HG03196 (cell line): Measurements from ENCODE around the gene PRMT7.
"Not testable (repeated sequence)": the region's sequence is repeated elsewhere in the genome, so short reads cannot be mapped to it uniquely, and the experiment has no call there.

ENCODE experiments used
- ATAC-seq: cut with Tn5 transposase; IDR thresholded peaks from one replicate; pipeline ENCODE4 v1.9.1; 2021; ENCODE audit not compliant: unreplicated experiment

The PRMT7 gene

GRCh38 chr16:68283801-68284598 is 26.8 kb upstream of the PRMT7 start:
- no peak for ATAC-seq

- peak; percentile 42 for ATAC-seq
These were observed 26.0 kb upstream of the PRMT7 start for GRCh38 chr16:68284847-68285246.

DNA sequence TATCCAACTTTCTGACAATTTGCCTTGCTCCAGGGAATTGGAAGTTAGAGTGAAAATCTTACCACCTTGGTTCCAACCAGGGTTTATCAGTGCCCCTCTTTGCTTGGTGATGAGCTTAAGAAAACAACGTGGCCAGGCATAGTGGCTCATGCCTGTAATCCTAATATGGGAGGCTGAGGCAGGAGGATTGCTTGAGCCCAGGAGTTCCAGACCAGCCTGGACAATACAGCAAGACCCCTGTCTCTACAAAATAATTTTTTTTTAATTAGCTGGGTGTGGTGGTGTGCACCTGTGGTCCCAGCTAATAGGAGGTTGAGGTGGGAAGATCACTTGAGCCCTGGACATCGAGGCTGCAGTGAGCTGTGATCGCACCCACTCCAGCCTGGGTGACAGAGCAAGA is 25.1 kb upstream of the PRMT7 start:
- no peak for ATAC-seq

DNA sequence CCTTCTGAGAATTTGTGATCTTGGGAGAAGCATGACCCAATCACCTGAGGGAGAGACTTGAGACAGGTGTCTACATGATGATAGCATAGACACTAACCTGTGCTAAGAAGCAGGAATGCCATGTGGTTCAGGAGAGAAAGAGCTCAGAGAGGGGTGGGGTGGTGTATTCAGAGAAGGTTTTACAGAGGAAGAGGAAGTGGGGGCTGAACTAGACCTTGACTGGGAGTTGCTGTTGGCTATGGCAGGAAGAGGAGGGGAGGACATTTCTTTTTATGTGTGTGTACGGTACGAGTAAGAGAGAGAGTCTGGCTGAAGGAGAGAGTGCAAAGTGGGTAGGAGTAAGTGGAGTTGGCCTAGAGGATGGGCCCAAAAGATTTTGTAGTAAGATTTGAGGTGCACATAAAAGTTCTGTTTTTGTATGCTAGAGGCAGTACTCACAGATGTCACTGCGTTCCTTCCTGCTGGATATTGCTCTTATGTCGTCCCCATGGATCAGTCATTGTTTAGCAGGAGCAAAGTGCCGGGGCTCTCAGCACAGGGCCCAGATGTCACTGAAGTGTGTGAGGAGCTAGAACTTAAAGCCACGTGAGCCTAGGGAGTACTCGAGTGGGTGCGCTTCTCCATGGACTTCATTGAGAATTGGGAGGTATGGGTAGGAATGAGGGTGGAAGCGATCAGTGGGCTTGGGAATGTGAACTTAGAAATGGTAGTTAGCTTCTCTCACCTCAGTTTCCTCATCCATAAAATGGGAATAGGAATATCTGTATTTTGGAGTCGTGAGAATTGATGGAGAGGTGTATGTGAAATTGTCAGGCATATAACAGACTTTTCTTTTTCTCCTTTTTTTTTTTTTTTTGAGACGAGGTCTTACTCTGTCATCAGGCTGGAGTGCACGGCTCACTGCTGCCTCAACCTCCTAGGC is 24.4 kb upstream of the PRMT7 start:
- no peak for ATAC-seq

GRCh38 chr16:68287276-68288251 is 23.3 kb upstream of the PRMT7 start:
- no peak for ATAC-seq

GRCh38 chr16:68288252-68288650 is 22.6 kb upstream of the PRMT7 start:
- no peak for ATAC-seq

DNA sequence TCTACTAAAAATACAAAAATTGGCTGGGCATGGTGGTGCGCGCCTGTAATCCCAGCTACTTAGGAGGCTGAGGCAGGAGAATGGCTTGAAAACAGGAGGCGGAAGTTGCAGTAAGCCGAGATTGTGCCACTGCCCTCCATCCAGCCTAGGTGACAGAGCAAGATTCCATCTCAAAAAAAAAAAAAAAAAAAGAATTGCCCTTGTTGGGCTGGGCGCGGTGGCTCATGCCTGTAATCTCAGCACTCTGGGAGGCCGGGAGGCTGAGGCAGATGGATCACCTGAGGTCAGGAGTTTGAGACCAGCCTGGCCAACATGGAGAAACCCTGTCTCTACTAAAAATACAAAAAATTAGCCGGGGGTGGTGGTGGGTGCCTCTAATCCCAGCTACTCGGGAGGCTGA is 22.0 kb upstream of the PRMT7 start:
- ATAC-seq: not testable (repeated sequence)

DNA sequence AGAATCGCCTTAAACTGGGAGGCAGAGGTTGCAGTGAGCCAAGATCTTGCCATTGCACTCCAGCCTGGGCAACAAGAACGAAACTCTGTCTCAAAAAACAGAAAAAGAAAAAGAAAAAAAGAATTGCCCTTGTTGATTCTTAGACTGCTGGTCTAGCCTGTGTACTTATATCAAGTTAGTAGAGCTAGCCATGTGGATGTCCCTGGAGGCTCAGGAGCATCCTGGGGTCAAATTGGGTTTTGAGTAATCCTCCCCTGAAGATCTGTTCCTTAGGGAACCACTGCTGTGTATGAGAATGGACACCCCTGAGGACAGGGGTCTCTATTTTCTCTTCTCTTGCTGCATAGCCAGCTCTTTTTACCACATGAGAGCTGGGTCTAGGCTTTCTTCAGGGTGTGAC is 21.6 kb upstream of the PRMT7 start:
- no peak for ATAC-seq

- peak; percentile 70 for ATAC-seq
These were observed 21.0 kb upstream of the PRMT7 start for GRCh38 chr16:68289621-68290329.

- ATAC-seq: no peak
These were observed 20.4 kb upstream of the PRMT7 start for GRCh38 chr16:68290450-68290849.

GRCh38 chr16:68291227-68291626 is 19.6 kb upstream of the PRMT7 start:
- ATAC-seq: no peak

GRCh38 chr16:68292425-68292824 is 18.4 kb upstream of the PRMT7 start:
- no peak for ATAC-seq

DNA sequence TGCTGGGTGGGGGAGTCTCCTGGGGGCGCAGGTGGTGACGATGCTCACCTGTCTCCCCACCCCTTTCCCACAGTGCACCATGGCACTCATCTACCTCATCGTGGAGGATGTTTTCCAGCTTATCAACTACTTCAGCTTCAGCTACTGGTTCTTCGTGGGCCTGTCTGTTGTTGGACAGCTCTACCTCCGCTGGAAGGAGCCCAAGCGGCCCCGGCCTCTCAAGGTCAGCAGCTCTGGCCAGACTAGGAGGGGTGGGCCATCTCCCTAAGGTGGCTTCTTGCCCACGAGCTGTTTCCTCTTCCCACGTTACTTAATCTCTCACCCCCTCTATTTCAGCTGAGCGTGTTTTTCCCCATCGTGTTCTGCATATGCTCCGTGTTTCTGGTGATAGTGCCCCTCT is 14.5 kb upstream of the PRMT7 start:
- ATAC-seq: no peak

GRCh38 chr16:68296693-68297092 is 14.1 kb upstream of the PRMT7 start:
- ATAC-seq: no peak

- no peak for ATAC-seq
These were observed 12.9 kb upstream of the PRMT7 start for GRCh38 chr16:68297908-68298307.

- ATAC-seq: no peak
These were observed 12.5 kb upstream of the PRMT7 start for GRCh38 chr16:68298312-68298711.

DNA sequence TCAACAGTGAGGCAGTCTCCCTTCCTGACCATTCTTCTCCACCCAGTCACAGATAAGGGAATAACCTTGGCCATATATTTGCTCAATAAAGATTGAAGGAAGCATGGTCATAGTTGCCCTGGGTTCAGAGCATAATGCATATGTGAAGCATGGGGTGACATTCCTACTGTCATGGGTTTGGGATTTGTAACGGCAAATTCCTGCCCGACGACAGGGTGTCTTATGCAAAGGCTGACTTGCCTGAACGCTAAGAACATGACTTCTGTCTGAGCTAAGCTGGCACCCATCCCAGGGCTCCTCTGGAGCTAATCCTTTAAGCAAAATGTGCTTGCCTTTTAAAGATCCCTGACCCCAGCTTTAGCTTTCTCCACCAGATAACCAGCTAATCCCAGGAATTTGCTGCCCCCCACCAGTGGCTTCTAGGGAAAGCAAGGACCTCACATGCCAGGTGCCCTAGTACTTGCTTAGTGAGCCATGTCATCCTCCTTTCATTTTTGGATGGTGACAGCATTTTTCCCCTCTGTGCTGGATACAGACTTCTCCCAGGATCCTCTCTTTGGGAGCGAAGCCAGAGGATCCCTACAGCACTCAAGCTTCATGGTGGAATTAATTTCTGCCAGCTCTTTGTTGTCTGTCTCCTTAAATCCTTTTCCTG is 11.8 kb upstream of the PRMT7 start:
- ATAC-seq: no peak

DNA sequence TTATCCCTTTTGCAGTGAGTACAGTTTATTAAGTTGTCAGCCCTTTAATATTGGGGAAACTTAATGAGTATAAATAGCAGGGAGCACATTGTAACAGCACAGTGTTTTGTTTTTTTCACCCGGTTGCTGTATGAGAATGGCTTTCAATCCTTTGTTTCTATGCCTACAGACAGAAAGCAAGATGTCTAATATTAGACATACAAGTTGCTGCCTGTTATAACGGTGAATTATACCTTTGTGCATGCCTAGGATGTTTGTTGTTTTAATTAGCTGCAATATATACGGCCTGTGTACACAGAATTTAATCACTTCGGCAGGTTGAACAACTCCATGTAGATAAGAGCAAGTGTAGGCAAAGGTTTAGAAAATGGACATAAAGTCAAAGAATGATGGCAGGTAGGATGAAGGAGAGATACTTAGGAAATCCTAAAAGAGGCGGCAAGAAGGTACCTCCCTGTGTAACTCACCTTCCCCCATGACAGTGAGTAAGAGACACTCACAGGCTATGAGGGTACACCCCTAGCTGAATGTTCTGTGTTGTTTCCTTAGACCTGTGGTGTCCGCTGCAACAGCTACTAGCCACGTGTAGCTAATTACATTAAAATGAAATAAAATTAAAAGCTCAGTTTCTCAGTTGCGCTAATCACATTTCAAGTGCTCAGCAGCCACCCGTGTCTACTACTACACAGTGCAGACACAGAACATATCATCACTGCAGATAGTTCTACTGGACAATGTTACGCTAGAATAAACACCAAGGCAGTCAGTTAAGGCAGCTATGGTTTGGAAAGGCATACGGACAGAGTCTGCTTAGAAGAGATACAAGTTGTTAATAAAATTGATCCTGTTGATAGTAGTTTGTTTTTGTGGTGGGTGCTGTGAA is 11.0 kb upstream of the PRMT7 start:
- no peak for ATAC-seq
